Measurements from ENCODE around the gene ATMIN.

DNA sequence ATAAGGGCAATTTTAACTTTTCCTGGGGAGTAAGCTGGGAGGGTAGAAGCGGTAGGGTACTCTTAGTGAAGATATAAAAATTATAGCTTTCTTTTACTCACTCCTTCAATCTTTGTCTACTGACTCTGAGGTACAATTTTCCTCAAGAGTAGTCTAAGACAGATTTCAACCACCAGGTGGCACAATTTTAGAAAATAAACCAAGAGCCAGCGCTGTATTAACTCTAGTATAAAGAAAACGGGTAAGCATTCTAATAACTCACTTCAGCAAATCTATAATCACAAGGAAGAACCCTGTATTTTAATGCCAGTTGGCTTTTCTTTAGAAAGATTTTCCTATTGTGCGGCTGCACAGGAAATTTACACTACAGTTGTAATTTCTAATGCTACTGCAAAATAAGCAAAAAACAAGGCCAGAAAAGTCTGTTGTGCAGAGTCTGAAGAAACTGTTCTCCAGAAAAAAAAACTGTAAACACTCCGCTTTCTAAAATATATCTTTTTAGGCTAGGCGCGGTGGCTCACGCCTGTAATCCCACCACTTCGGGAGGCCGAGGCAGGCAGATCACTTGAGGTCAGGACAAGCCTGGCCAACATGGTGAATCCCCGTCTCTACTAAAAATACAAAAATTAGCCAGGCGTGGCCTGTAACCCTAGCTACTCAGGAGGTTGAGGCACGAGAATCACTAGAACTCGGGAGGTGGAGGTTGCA is 30.8 kb upstream of the ATMIN start:
- TF ChIP-seq MEF2A (IDR thresholded peaks at IDR 0.05; ENCODE audit: borderline replicate concordance, low read depth) (no peak), NRF1 (IDR thresholded peaks at IDR 0.05; ENCODE audit: low read depth, low read length) (no peak), RAD21 (IDR thresholded peaks at IDR 0.05; ENCODE audit: low read length) (peak; percentile 44; the same call in 1 of the 2 replicates), EP300 (IDR thresholded peaks at IDR 0.05; ENCODE audit: borderline replicate concordance in 1 of 2, low read depth in 1 of 2, low read length in 1 of 2) (no peak), RFX5 (IDR thresholded peaks at IDR 0.05; ENCODE audit: low read length) (no peak), POLR2AphosphoS5 (IDR thresholded peaks at IDR 0.05; ENCODE audit: low read depth, low read length) (no peak)
- TF ChIP-seq, protein P1, sequence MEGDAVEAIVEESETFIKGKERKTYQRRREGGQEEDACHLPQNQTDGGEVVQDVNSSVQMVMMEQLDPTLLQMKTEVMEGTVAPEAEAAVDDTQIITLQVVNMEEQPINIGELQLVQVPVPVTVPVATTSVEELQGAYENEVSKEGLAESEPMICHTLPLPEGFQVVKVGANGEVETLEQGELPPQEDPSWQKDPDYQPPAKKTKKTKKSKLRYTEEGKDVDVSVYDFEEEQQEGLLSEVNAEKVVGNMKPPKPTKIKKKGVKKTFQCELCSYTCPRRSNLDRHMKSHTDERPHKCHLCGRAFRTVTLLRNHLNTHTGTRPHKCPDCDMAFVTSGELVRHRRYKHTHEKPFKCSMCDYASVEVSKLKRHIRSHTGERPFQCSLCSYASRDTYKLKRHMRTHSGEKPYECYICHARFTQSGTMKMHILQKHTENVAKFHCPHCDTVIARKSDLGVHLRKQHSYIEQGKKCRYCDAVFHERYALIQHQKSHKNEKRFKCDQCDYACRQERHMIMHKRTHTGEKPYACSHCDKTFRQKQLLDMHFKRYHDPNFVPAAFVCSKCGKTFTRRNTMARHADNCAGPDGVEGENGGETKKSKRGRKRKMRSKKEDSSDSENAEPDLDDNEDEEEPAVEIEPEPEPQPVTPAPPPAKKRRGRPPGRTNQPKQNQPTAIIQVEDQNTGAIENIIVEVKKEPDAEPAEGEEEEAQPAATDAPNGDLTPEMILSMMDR (IDR thresholded peaks at IDR 0.05), result peak; percentile 79
- TF ChIP-seq, protein P2, sequence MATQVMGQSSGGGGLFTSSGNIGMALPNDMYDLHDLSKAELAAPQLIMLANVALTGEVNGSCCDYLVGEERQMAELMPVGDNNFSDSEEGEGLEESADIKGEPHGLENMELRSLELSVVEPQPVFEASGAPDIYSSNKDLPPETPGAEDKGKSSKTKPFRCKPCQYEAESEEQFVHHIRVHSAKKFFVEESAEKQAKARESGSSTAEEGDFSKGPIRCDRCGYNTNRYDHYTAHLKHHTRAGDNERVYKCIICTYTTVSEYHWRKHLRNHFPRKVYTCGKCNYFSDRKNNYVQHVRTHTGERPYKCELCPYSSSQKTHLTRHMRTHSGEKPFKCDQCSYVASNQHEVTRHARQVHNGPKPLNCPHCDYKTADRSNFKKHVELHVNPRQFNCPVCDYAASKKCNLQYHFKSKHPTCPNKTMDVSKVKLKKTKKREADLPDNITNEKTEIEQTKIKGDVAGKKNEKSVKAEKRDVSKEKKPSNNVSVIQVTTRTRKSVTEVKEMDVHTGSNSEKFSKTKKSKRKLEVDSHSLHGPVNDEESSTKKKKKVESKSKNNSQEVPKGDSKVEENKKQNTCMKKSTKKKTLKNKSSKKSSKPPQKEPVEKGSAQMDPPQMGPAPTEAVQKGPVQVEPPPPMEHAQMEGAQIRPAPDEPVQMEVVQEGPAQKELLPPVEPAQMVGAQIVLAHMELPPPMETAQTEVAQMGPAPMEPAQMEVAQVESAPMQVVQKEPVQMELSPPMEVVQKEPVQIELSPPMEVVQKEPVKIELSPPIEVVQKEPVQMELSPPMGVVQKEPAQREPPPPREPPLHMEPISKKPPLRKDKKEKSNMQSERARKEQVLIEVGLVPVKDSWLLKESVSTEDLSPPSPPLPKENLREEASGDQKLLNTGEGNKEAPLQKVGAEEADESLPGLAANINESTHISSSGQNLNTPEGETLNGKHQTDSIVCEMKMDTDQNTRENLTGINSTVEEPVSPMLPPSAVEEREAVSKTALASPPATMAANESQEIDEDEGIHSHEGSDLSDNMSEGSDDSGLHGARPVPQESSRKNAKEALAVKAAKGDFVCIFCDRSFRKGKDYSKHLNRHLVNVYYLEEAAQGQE (IDR thresholded peaks at IDR 0.05; ENCODE audit: low read depth, low read length), result no peak
- TF ChIP-seq, protein P3, sequence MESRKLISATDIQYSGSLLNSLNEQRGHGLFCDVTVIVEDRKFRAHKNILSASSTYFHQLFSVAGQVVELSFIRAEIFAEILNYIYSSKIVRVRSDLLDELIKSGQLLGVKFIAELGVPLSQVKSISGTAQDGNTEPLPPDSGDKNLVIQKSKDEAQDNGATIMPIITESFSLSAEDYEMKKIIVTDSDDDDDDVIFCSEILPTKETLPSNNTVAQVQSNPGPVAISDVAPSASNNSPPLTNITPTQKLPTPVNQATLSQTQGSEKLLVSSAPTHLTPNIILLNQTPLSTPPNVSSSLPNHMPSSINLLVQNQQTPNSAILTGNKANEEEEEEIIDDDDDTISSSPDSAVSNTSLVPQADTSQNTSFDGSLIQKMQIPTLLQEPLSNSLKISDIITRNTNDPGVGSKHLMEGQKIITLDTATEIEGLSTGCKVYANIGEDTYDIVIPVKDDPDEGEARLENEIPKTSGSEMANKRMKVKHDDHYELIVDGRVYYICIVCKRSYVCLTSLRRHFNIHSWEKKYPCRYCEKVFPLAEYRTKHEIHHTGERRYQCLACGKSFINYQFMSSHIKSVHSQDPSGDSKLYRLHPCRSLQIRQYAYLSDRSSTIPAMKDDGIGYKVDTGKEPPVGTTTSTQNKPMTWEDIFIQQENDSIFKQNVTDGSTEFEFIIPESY (IDR thresholded peaks at IDR 0.05; ENCODE audit: borderline replicate concordance, low read depth), result no peak
- TF ChIP-seq, protein P4, sequence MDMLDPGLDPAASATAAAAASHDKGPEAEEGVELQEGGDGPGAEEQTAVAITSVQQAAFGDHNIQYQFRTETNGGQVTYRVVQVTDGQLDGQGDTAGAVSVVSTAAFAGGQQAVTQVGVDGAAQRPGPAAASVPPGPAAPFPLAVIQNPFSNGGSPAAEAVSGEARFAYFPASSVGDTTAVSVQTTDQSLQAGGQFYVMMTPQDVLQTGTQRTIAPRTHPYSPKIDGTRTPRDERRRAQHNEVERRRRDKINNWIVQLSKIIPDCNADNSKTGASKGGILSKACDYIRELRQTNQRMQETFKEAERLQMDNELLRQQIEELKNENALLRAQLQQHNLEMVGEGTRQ (IDR thresholded peaks at IDR 0.05; ENCODE audit: borderline replicate concordance, low read depth, low read length), result no peak

All from SK-N-SH (cell line).